HG03108 (cell line): Measurements from ENCODE around the gene AOAH.

ENCODE experiments used
- ATAC-seq: cut with Tn5 transposase; IDR thresholded peaks from one replicate; pipeline ENCODE4 v1.9.1; 2021; ENCODE audit warnings: moderate library complexity; ENCODE audit not compliant: unreplicated experiment

Gene AOAH

GRCh38 chr7:36567699-36568451 is 156.4 kb downstream of the AOAH start:
- no peak for ATAC-seq

GRCh38 chr7:36565792-36566356 is 158.4 kb downstream of the AOAH start:
- ATAC-seq, result no peak

- ATAC-seq, result no peak
These were observed 159.8 kb downstream of the AOAH start for GRCh38 chr7:36564489-36564888.

- ATAC-seq, result no peak
These were observed 160.5 kb downstream of the AOAH start for GRCh38 chr7:36563706-36564327.

GRCh38 chr7:36562121-36562520 is 162.2 kb downstream of the AOAH start:
- no peak for ATAC-seq

- no peak for ATAC-seq
These were observed 175.3 kb downstream of the AOAH start for GRCh38 chr7:36549029-36549428.

- ATAC-seq, result no peak
These were observed 176.9 kb downstream of the AOAH start for GRCh38 chr7:36547416-36547815.

GRCh38 chr7:36546331-36546730 is 178.0 kb downstream of the AOAH start:
- ATAC-seq, result no peak

- ATAC-seq, result no peak
These were observed 179.0 kb downstream of the AOAH start for GRCh38 chr7:36545291-36545690.

GRCh38 chr7:36538126-36538525 is 186.2 kb downstream of the AOAH start:
- ATAC-seq, result no peak

GRCh38 chr7:36535866-36536664 is 188.2 kb downstream of the AOAH start:
- no peak for ATAC-seq

- ATAC-seq, result no peak
These were observed 190.6 kb downstream of the AOAH start for GRCh38 chr7:36533717-36534116.

GRCh38 chr7:36532981-36533499 is 191.3 kb downstream of the AOAH start:
- no peak for ATAC-seq

GRCh38 chr7:36531951-36532350 is 192.3 kb downstream of the AOAH start:
- no peak for ATAC-seq

- no peak for ATAC-seq
These were observed 193.8 kb downstream of the AOAH start for GRCh38 chr7:36530456-36530855.

- ATAC-seq, result no peak
These were observed 196.8 kb downstream of the AOAH start for GRCh38 chr7:36527549-36527913.

- peak; percentile 74 for ATAC-seq
These were observed 197.3 kb downstream of the AOAH start for GRCh38 chr7:36526863-36527548.

GRCh38 chr7:36523371-36524101 is 200.8 kb downstream of the AOAH start:
- no peak for ATAC-seq

- ATAC-seq, result no peak
These were observed 201.8 kb downstream of the AOAH start for GRCh38 chr7:36522453-36523007.

- ATAC-seq, result no peak
These were observed 202.4 kb downstream of the AOAH start for GRCh38 chr7:36521911-36522310.
